Measurements from ENCODE around the gene NTM. TPM values are rescaled to one million over a fixed set of nuclear protein-coding genes. Genes with fewer than 3 reads are reported as not detected.

Gene NTM
- total RNA-seq, 1 experiment from 2014 or later = 9.9 TPM

DNA sequence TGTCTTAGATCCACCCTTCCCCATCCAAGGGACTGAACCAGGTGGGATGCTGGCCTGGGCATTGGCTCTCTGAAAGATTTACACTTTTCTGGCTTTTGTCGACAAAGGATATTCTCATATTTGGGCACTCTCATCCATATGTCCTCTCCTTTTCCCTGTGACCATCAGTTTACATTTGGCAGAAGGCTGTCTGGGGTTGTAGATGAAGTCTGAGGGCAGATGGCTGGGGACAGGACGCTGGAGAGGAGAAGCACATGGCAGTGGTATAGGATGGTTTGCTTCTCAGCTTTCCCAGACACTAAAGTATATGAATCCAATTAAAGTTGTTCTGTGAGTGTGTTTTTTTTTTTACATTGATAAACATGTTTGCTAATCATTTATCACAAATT, 757.5 kb downstream of the NTM start:
- Histone ChIP-seq H3K23ac (ENCODE audit: insufficient read length, low read depth, low read length) (no peak overlapping the region), H4K20me1 (ENCODE audit: control insufficient read depth, insufficient read depth, insufficient read length) (no peaks in the 10 kb centered on the region), H3K23me2 (ENCODE audit: insufficient read length, low read depth, low read length, poor library complexity, severe bottlenecking) (no peaks in the 10 kb centered on the region), H2BK5ac (ENCODE audit: insufficient read length, low read length) (no peak overlapping the region), H3K27me3 (ENCODE audit: insufficient read depth, low read length) (no peaks in the 10 kb centered on the region), H4K5ac (ENCODE audit: insufficient read length, low read depth, low read length) (no peak overlapping the region), H3K4ac (ENCODE audit: low read depth, low read length) (no peak overlapping the region), H3K4me2 (ENCODE audit: insufficient read depth, insufficient read length, low read length) (no peak overlapping the region), H3K79me1 (ENCODE audit: insufficient read depth, low read depth, low read length, poor library complexity, severe bottlenecking) (no peaks in the 10 kb centered on the region), H3K9me3 (ENCODE audit: control insufficient read depth, low read depth, low read length) (no peaks in the 10 kb centered on the region), H2BK12ac (ENCODE audit: insufficient read length, low read depth, low read length) (no peak overlapping the region), H3T11ph (ENCODE audit: low read length) (no peak overlapping the region), H2BK15ac (ENCODE audit: low read depth, low read length) (no peak overlapping the region), H3K14ac (ENCODE audit: insufficient read depth, low read length) (no peak overlapping the region), H3K9ac (ENCODE audit: extremely low read depth, insufficient read length, low read length) (no peak overlapping the region), H3K79me2 (ENCODE audit: insufficient read depth, low read length) (no peaks in the 10 kb centered on the region; the same call in 1 of the 2 replicates), H3K18ac (ENCODE audit: insufficient read length, low read depth, low read length) (no peak overlapping the region), H3K27ac (ENCODE audit: insufficient read length, low read depth, low read length) (no peak overlapping the region), H2AFZ (ENCODE audit: low read length) (no peak overlapping the region), H2AK5ac (ENCODE audit: insufficient read length, low read length) (no peak overlapping the region), H3K4me1 (ENCODE audit: insufficient read depth, low read length) (peaks cover 13% of the 10 kb centered on the region; the same call in 1 of the 2 replicates), H4K91ac (ENCODE audit: insufficient read length, low read depth, low read length) (no peak overlapping the region), H3K56ac (ENCODE audit: insufficient read length, low read depth, low read length) (no peak overlapping the region), H2BK120ac (ENCODE audit: low read depth, low read length, poor library complexity, severe bottlenecking) (no peak overlapping the region), H4K8ac (replicated peaks; ENCODE audit: insufficient read length, low read depth, low read length) (no peak overlapping the region), H2BK20ac (ENCODE audit: low read depth, low read length, poor library complexity, severe bottlenecking) (no peak overlapping the region)
- peaks cover 34 to 38% of the 10 kb centered on the region in 2 experiments for H3K4me1 Mint-ChIP-seq
- no peaks in the 10 kb centered on the region for H3K9me3 Mint-ChIP-seq
- TF ChIP-seq, protein P1, sequence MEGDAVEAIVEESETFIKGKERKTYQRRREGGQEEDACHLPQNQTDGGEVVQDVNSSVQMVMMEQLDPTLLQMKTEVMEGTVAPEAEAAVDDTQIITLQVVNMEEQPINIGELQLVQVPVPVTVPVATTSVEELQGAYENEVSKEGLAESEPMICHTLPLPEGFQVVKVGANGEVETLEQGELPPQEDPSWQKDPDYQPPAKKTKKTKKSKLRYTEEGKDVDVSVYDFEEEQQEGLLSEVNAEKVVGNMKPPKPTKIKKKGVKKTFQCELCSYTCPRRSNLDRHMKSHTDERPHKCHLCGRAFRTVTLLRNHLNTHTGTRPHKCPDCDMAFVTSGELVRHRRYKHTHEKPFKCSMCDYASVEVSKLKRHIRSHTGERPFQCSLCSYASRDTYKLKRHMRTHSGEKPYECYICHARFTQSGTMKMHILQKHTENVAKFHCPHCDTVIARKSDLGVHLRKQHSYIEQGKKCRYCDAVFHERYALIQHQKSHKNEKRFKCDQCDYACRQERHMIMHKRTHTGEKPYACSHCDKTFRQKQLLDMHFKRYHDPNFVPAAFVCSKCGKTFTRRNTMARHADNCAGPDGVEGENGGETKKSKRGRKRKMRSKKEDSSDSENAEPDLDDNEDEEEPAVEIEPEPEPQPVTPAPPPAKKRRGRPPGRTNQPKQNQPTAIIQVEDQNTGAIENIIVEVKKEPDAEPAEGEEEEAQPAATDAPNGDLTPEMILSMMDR (conservative IDR thresholded peaks at IDR 0.05) = no peak
- WGBS (ENCODE audit: extremely low coverage, insufficient read length, low lambda C conversion rate) = no CpG with 5 or more reads among the region's 2 CpGs
- H3K4me3 Mint-ChIP-seq = no peak overlapping the region
- no peaks in the 10 kb centered on the region; the same call in none of the 2 replicates for H3K27me3 Mint-ChIP-seq (ENCODE audit: low read depth)
- H3K36me3 Mint-ChIP-seq (ENCODE audit: insufficient read depth in 1 of 3, low read depth in 3 of 3) = no peaks in the 10 kb centered on the region
- H3K27ac Mint-ChIP-seq = no peak overlapping the region
- DNase-seq = no peak
